ENCODE results near the gene AIFM2. TPM values are rescaled to one million over a fixed set of nuclear protein-coding genes. Genes with fewer than 3 reads are reported as not detected.
"Not testable (repeated sequence)": the region's sequence is repeated elsewhere in the genome, so short reads cannot be mapped to it uniquely, and the experiment has no call there.

The AIFM2 gene
- total RNA-seq (4.9 and 5.4 TPM in 2 replicates), polyA plus RNA-seq (6.6 and 9.3 TPM in 2 replicates)

DNA sequence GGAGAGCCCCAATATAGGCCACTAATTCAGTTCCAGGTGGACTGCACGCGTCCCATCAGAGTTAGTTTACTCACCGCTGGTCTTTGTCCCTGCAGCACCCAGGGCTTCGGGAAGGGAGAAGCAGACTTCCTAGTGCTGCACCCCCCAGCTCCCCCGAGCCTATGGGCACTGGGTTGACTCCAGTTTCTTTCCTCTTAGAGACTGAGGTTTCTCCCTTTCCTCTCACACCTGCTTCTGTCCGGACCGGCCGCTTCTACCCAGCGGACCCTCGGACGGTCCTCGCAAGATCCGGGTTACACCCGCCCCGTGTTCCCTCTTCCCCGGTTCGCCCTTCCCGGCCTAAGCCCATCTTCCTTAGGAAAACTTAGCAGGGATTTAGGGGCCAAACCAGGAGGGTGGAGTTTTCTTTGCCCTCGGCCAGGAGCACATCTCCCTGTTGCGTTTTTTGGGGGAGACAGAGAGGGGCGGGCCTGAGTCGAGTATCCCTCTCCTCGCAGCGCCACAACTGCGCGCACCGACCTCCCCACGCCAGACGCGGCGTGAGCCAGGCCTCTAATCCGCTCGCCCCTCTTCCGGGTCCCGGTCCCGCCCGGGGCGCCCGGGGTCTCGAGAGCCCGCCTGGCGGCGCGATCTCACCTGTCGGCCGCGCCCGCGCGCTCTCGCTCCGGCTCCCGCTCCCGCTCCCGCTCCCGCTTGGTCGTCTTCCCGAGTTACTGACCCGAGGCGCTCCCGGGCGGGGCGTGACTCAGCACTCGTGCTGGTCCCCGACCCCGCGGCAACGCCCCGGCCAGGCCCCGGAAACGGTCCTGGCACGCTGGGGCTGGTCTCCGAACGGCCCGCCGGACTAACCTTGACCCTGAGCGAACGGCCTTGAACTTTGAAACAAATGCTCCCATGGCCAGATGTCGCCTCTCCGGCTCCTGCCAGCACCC is at the start of gene AIFM2:
AIFM2 (minus strand) TSS at position 728 of the 932 bp plus-strand sequence. CDS start 8,741 bp downstream, outside the sequence.
- no peak within 1 kb of the TSS for H3K27ac ChIP-seq
- peak; percentile 76 to 77 for DNase-seq (ENCODE audit: low read depth in 1 of 2, low spot score in 1 of 2)
- peaks cover 4% of the 10 kb centered on the region for H3K4me1 ChIP-seq (ENCODE audit: low read depth)
- peak within 1 kb of the TSS; percentile 28 for H3K4me3 ChIP-seq
- H3K27me3 ChIP-seq = peaks cover 39% of the 10 kb centered on the region
- H3K9me3 ChIP-seq (ENCODE audit: low read depth) = no peaks in the 10 kb centered on the region
- TF ChIP-seq, protein P1, sequence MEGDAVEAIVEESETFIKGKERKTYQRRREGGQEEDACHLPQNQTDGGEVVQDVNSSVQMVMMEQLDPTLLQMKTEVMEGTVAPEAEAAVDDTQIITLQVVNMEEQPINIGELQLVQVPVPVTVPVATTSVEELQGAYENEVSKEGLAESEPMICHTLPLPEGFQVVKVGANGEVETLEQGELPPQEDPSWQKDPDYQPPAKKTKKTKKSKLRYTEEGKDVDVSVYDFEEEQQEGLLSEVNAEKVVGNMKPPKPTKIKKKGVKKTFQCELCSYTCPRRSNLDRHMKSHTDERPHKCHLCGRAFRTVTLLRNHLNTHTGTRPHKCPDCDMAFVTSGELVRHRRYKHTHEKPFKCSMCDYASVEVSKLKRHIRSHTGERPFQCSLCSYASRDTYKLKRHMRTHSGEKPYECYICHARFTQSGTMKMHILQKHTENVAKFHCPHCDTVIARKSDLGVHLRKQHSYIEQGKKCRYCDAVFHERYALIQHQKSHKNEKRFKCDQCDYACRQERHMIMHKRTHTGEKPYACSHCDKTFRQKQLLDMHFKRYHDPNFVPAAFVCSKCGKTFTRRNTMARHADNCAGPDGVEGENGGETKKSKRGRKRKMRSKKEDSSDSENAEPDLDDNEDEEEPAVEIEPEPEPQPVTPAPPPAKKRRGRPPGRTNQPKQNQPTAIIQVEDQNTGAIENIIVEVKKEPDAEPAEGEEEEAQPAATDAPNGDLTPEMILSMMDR (IDR thresholded peaks at IDR 0.05; ENCODE audit: low read depth, low read length) = peak; percentile 10
- no peaks in the 10 kb centered on the region for H3K36me3 ChIP-seq

DNA sequence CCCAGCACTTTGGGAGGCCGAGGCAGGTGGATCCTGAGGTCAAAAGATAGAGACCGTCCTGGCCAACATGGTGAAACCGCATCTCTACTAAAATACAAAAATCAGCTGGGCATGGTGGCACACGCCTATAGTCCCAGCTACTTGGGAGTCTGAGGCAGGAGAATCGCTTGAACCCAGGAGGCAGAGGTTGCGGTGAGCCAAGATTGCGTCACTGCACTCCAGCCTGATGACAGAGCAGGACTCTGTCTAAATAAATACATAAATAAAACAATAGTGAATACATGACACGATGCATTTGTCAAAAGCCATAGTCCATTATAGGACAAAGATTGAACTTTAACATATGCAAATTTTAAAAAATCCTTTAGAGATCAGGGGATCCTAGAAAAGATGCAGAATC is 46.6 kb upstream of the AIFM2 start:
- H3K9me3 ChIP-seq (ENCODE audit: low read depth); H3K4me1 ChIP-seq (ENCODE audit: low read depth): not testable (repeated sequence)

DNA sequence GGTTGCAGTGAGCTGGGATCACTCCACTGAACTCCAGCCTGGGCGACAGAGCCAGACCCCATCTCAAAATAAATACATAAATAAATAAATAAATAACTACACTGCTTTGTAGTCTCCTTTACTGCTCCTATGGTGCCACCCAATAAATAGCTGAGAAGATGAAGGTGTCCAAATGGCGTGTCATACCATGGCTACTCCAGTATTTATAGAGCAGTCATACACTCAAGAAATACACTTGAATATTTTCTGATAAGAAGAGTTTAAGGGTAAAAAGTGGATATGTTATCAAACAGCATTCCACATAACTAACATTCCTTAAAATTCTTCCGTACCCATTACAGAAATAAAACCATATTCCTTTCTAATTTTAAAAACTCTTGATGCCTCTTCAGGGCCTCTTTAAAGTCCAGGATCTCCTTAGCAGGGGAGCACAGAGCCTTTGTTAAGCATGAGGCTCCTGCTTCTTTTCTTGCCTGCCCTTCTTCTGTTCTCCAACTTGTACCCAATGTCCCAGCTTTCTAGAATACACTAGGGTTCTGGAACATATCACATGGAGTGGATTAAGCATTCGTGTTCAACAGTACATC is 45.6 kb upstream of the AIFM2 start:
- TF ChIP-seq, protein P1 (IDR thresholded peaks at IDR 0.05; ENCODE audit: low read depth, low read length) = no peak
- H3K9me3 ChIP-seq (ENCODE audit: low read depth) = no peaks in the 10 kb centered on the region

More for the DNA sequence above, 46.6 kb upstream of the AIFM2 start:
- H3K27me3 ChIP-seq = peaks cover 18% of the 10 kb centered on the region
- not testable (repeated sequence) for H3K4me3 ChIP-seq; H3K36me3 ChIP-seq; H3K27ac ChIP-seq; DNase-seq (ENCODE audit: low read depth in 1 of 2, low spot score in 1 of 2)

DNA sequence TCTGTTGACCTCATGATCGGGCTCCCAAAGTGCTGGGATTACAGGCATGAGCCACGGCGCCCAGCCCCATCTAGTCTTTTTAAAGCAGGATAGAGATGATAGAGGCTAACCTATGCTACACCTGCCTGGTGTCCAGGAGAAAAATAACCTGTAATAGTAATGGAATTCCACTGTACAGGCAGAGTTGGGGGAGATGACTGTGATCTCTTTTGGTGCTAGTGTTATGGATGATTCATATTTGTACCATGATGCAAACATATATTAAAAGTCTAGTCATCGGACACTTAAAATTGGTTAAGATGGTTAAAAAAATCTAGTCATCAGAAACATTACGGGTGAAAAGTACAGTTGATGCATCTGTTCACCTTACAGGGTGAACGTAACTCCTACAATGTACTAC is 43.8 kb upstream of the AIFM2 start:
- Histone ChIP-seq H3K4me1 (ENCODE audit: low read depth) (no peaks in the 10 kb centered on the region), H3K9me3 (ENCODE audit: low read depth) (no peaks in the 10 kb centered on the region), H3K36me3 (no peaks in the 10 kb centered on the region), H3K27me3 (no peaks in the 10 kb centered on the region), H3K27ac (no peak overlapping the region), H3K4me3 (no peak overlapping the region)
- TF ChIP-seq, protein P1 (IDR thresholded peaks at IDR 0.05; ENCODE audit: low read depth, low read length) = no peak
- no peak for DNase-seq (ENCODE audit: low read depth in 1 of 2, low spot score in 1 of 2)

More for the DNA sequence above, 45.6 kb upstream of the AIFM2 start:
- Histone ChIP-seq H3K27me3 (peaks cover 11% of the 10 kb centered on the region), H3K4me3 (no peak overlapping the region), H3K4me1 (ENCODE audit: low read depth) (no peaks in the 10 kb centered on the region), H3K27ac (no peak overlapping the region), H3K36me3 (no peaks in the 10 kb centered on the region)
- DNase-seq (ENCODE audit: low read depth in 1 of 2, low spot score in 1 of 2) = no peak

DNA sequence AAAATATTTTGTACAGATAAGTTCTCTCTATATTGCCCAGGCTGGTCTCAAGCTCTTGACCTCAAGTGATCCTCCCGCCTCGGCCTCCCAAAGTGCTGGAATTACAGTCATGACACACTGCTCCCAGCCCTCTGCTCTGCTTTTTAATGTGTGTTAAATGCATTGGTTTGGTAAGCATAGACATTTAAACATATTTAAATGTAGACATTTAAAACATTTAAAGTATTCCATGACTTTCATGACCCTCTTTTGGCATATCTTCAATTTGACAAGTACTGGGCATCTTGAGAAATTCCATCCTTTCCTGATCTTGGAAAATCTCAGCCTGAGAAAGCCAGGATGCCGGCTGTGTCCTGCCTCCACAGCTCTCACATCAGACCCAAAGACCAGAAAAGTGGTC is 42.9 kb upstream of the AIFM2 start:
- no peak overlapping the region for H3K27ac ChIP-seq
- H3K4me3 ChIP-seq = no peak overlapping the region
- TF ChIP-seq, protein P1 (IDR thresholded peaks at IDR 0.05; ENCODE audit: low read depth, low read length) = no peak
- H3K36me3 ChIP-seq = no peaks in the 10 kb centered on the region
- H3K4me1 ChIP-seq (ENCODE audit: low read depth) = no peaks in the 10 kb centered on the region
- no peak for DNase-seq (ENCODE audit: low read depth in 1 of 2, low spot score in 1 of 2)
- H3K9me3 ChIP-seq (ENCODE audit: low read depth) = no peaks in the 10 kb centered on the region
- H3K27me3 ChIP-seq = no peaks in the 10 kb centered on the region
